HCT116 (cell line): ENCODE results near the gene VPS26A. TPM values are rescaled to one million over a fixed set of nuclear protein-coding genes. Genes with fewer than 3 reads are reported as not detected.

Experiments
- ATAC-seq: fragments of 200-7000 bp; cut with Tn5 transposase; 2 replicates; pipeline ENCODE4 v1.9.1; 2020; ENCODE audit warnings: mild to moderate bottlenecking, moderate library complexity
- BruUV-seq: library from RNA; stranded (reverse); fragments of 400-500 nt; replicated peaks from 2 replicates; lab custom pipeline; 2021; lab: Mats Ljungman, UMichigan
- CTCF ChIA-PET: fragments of 300-600 bp; sonication (Branson Sonifier 250); formaldehyde crosslinking; loops from one replicate; lab custom pipeline; 2021; ENCODE audit warnings: antibody characterized with exemption; lab: Charles Lee
- POLR2A ChIA-PET: fragments of 300-600, 350-600 bp; sonication (Branson Sonifier 250); formaldehyde crosslinking; loops from one replicate; lab custom pipeline; 2021; ENCODE audit warnings: antibody characterized with exemption; lab: Charles Lee
- RAD21 ChIA-PET, 2 experiments: fragments of 300-600 bp; sonication (Branson Sonifier 250); formaldehyde crosslinking; loops; one replicate each; lab custom pipeline; 2023; ENCODE audit warnings: low total read pairs in 2 of 2; ENCODE audit not compliant: uncharacterized antibody in 2 of 2, unreplicated experiment in 2 of 2, low non-redundant PET in 1 of 2; lab: Charles Lee
- DNase-seq: peaks from one replicate; pipeline ENCODE4 v3.0.0-alpha.2; 2010; ENCODE audit warnings: low read depth, low spot score
- H2AFZ ChIP-seq: fragments of 200-600 bp; shearing (Covaris generic), sonication (generic); 2 replicates; pipeline ENCODE4 v1.6.1; 2017; ENCODE audit warnings: low read depth, mixed run types, mixed read lengths, antibody characterized with exemption, low read length; ENCODE audit not compliant: poor library complexity, severe bottlenecking
- H3K27ac ChIP-seq: 2 replicates; pipeline ENCODE4 v1.5.1; 2012; ENCODE audit warnings: low read depth, low read length
- H3K27me3 ChIP-seq: fragments of 200-600 bp; sonication (generic); 2 replicates; pipeline ENCODE4 v1.6.1; 2016; ENCODE audit warnings: mixed run types, low read length, mixed read lengths; ENCODE audit not compliant: insufficient read depth
- H3K36me3 ChIP-seq, 2 experiments: fragments of 200-500 bp in 1 of 2; fragments of 200-600 bp in 1 of 2; sonication (Bioruptor generic) in 1 of 2; sonication (generic) in 1 of 2; 2 replicates each; pipeline versions ENCODE4 v1.5.1 to v1.6.1; 2014 to 2016; ENCODE audit warnings: low read length in 2 of 2, inconsistent platforms in 1 of 2, mixed read lengths in 1 of 2, mixed run types in 1 of 2; ENCODE audit not compliant: insufficient read depth in 2 of 2, control insufficient read depth in 1 of 2
- H3K4me1 ChIP-seq, 2 experiments: fragments of 200-600 bp in 1 of 2; sonication (generic) in 1 of 2; 2 replicates each; pipeline versions ENCODE4 v1.5.1 to v1.6.1; 2012 to 2017; ENCODE audit warnings: low read length in 2 of 2, inconsistent platforms in 1 of 2, mild to moderate bottlenecking in 1 of 2, mixed read lengths in 1 of 2, mixed run types in 1 of 2, moderate library complexity in 1 of 2; ENCODE audit not compliant: insufficient read depth in 2 of 2, control insufficient read depth in 1 of 2
- H3K4me2 ChIP-seq: fragments of 200-600 bp; sonication (generic); 2 replicates; pipeline ENCODE4 v1.6.1; 2017; ENCODE audit warnings: mixed run types, low read length, mixed read lengths
- H3K4me3 ChIP-seq, 2 experiments: fragments of 200-600 bp in 1 of 2; sonication (generic) in 1 of 2; replicated peaks in 1 of 2; 2 replicates each; pipeline ENCODE4 v1.5.1; 2011 to 2016; ENCODE audit warnings: low read length in 2 of 2, control low read depth in 1 of 2, low read depth in 1 of 2, mild to moderate bottlenecking in 1 of 2, mixed read lengths in 1 of 2, mixed run types in 1 of 2
- H3K79me2 ChIP-seq: fragments of 200-600 bp; sonication (generic); 2 replicates; pipeline ENCODE4 v1.6.1; 2017; ENCODE audit warnings: mild to moderate bottlenecking, mixed run types, low read length, moderate library complexity, mixed read lengths; ENCODE audit not compliant: insufficient read depth
- H3K9ac ChIP-seq: fragments of 200-600 bp; sonication (generic); 2 replicates; pipeline ENCODE4 v1.6.1; 2016; ENCODE audit warnings: low read length, mixed read lengths
- H3K9me2 ChIP-seq: fragments of 200-600 bp; sonication (generic), shearing (Covaris generic); 2 replicates; pipeline ENCODE4 v1.6.1; 2017; ENCODE audit warnings: mixed run types, mild to moderate bottlenecking, moderate library complexity; ENCODE audit not compliant: insufficient read depth
- H3K9me3 ChIP-seq, 2 experiments: fragments of 200-500 bp in 1 of 2; fragments of 200-600 bp in 1 of 2; sonication (Bioruptor generic) in 1 of 2; sonication (generic) in 1 of 2; 2 replicates each; pipeline ENCODE4 v1.6.1; 2014 to 2017; ENCODE audit warnings: low read length in 2 of 2, mixed read lengths in 2 of 2, inconsistent platforms in 1 of 2, low read depth in 1 of 2, mild to moderate bottlenecking in 1 of 2, mixed run types in 1 of 2, moderate library complexity in 1 of 2; ENCODE audit not compliant: control insufficient read depth in 1 of 2, insufficient read depth in 1 of 2
- H4K20me1 ChIP-seq: fragments of 200-600 bp; sonication (generic), shearing (Covaris generic); 2 replicates; pipeline ENCODE4 v1.6.1; 2017; ENCODE audit warnings: mixed run types, mild to moderate bottlenecking, moderate library complexity; ENCODE audit not compliant: insufficient read depth
- EZH2 ChIP-seq: fragments of 200-600 bp; sonication (generic); IDR thresholded peaks from 2 replicates; pipeline ENCODE4 v1.6.1; 2017; ENCODE audit warnings: antibody characterized with exemption, mixed run types
- EZH2phosphoT487 ChIP-seq: fragments of 200-600 bp; IDR thresholded peaks from 2 replicates; pipeline ENCODE4 v1.6.1; 2018; ENCODE audit warnings: antibody characterized with exemption, borderline replicate concordance
- MAX ChIP-seq: IDR thresholded peaks from 2 replicates; pipeline ENCODE4 v1.6.1; 2012
- POLR2AphosphoS5 ChIP-seq: IDR thresholded peaks from 2 replicates; pipeline ENCODE4 v1.6.1; 2011; ENCODE audit warnings: mild to moderate bottlenecking, low read depth, low read length, moderate library complexity
- RAD21 ChIP-seq: IDR thresholded peaks from 2 replicates; pipeline ENCODE4 v1.6.1; 2012; ENCODE audit warnings: low read depth, mild to moderate bottlenecking
- TCF7L2 ChIP-seq: IDR thresholded peaks from 2 replicates; pipeline ENCODE4 v1.7.0; 2011; ENCODE audit warnings: borderline replicate concordance, inconsistent platforms; ENCODE audit not compliant: insufficient read depth, insufficient read length; ENCODE audit errors: extremely low read depth
- intact Hi-C: fragments of 100-400 bp; cut with micrococcal nuclease; formaldehyde crosslinking; loops from 2 replicates; pipeline ENCODE4 v1.10.0; 2022
- total RNA-seq: library from RNA; stranded (reverse); gene quantifications from one replicate; pipeline ENCODE4 v1.2.1, GENCODE V29; 2021; ENCODE audit not compliant: unreplicated experiment

VPS26A gene
- total RNA-seq, 1 experiment from 2014 or later = 65.1 TPM

DNA sequence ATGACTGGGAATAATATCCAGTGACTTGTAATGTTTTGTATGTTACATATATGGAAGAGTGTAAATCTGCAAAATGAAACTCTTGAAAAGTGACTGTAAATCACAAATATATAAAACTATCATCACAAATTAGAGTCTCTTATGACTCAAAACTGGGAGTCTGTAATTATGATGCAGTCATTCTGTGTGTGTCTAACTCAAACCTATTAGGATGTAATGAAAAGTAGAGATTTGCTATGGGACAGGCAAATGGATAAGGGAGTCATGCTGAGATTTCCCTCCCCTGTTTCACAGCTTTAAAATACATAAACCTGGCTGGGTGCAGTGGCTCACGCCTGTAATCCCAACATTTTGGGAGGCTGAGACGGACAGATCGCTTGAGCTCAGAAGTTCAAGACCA is 87.5 kb downstream of the VPS26A start:
- no TSS peak for BruUV-seq
- ChIA-PET RAD21 (no interaction called here), CTCF (interaction anchor here (1.2 kb wide), 1 partner anchor 11 kb away, joined by 3 read pairs; no protein-coding TSS in a partner anchor), POLR2A (no interaction called here)
- Histone ChIP-seq H3K27me3 (no peaks in the 10 kb centered on the region), H3K4me2 (no peak overlapping the region), H3K9me2 (no peaks in the 10 kb centered on the region), H3K9ac (no peak overlapping the region), H3K4me3 (no peak overlapping the region), H3K4me1 (peaks cover 2 to 4% of the 10 kb centered on the region in 2 experiments), H3K36me3 (peaks cover 10 to 13% of the 10 kb centered on the region in 2 experiments), H3K9me3 (no peaks in the 10 kb centered on the region), H2AFZ (no peak overlapping the region), H3K27ac (no peak overlapping the region), H4K20me1 (no peaks in the 10 kb centered on the region), H3K79me2 (no peaks in the 10 kb centered on the region)
- no peak for ATAC-seq
- intact Hi-C loops = loop anchor here (10.0 kb wide), 1 partner anchor 207 kb away; no protein-coding TSS in a partner anchor
- no peak for TF ChIP-seq TCF7L2
- no peak for TF ChIP-seq RAD21
- DNase-seq = no peak

GRCh38 chr10:69213591-69214311 is 89.8 kb downstream of the VPS26A start:
- no peak for ATAC-seq

More at GRCh38 chr10:69213591-69214311, 89.8 kb downstream of the VPS26A start:
- intact Hi-C loops = loop anchor here (10.0 kb wide), 1 partner anchor 209 kb away; no protein-coding TSS in a partner anchor
- CTCF ChIA-PET = interaction anchor here (1.7 kb wide), 1 partner anchor 9 kb away, joined by 3 read pairs; no protein-coding TSS in a partner anchor
- no peak overlapping the region for H2AFZ ChIP-seq
- DNase-seq = no peak
- peaks cover 20 to 27% of the 10 kb centered on the region in 2 experiments for H3K4me1 ChIP-seq
- no peaks in the 10 kb centered on the region for H3K9me2 ChIP-seq
- H3K27me3 ChIP-seq = no peaks in the 10 kb centered on the region
- TF ChIP-seq EZH2phosphoT487 (no peak), MAX (no peak), POLR2AphosphoS5 (no peak), TCF7L2 (no peak), EZH2 (no peak)
- H3K4me3 ChIP-seq = no peak overlapping the region
- peaks cover 0 to under 1% of the 10 kb centered on the region in 2 experiments; a peak in 2 of 4 replicates for H3K36me3 ChIP-seq
- POLR2A ChIA-PET = interaction anchor here (1.6 kb wide), 1 partner anchor 9 kb away, joined by 4 read pairs; no protein-coding TSS in a partner anchor
- no peaks in the 10 kb centered on the region for H3K79me2 ChIP-seq
- no peak overlapping the region for H3K9ac ChIP-seq
- no peaks in the 10 kb centered on the region for H4K20me1 ChIP-seq
- H3K4me2 ChIP-seq = no peak overlapping the region
- no peaks in the 10 kb centered on the region for H3K9me3 ChIP-seq
- H3K27ac ChIP-seq = no peak overlapping the region
- no TSS peak for BruUV-seq
- RAD21 ChIA-PET = no interaction called here
